Measurements from ENCODE around the gene MED28. TPM values are rescaled to one million over a fixed set of nuclear protein-coding genes. Genes with fewer than 3 reads are reported as not detected.
"Not testable (repeated sequence)": the region's sequence is repeated elsewhere in the genome, so short reads cannot be mapped to it uniquely, and the experiment has no call there.

MED28 gene
- total RNA-seq, 1 experiment from 2014 or later: 11.8 TPM

DNA sequence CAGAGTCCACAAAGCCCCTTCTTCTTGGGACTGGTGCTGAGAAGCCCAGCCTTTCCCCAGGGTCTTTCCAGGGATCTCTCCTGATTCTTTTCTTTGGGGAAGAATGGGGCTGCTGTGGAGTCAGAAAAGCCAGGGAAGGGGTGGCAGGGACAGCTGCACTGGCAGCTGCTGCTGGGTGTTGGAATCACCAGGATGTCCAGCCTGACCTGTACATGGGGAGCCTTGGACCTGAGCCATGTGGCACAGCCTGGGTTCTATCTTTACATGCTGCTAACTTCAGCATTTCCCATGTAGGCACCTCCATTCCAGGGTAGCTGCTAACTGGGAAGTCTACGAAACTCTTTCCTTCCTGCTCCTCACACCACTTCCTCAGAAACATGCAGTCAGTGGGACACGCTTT is 36.0 kb downstream of the MED28 start:
- DNase-seq (ENCODE audit: low read depth, low spot score): no peak
- in situ Hi-C loops (cut with HindIII; ENCODE audit: low pct_unique_long_range_greater_than_20kb, low sequenced_read_pairs): no loop called here

GRCh38 chr4:17654701-17655100 is 40.3 kb downstream of the MED28 start:
- no peak for DNase-seq (ENCODE audit: low read depth, low spot score)
- in situ Hi-C loops (cut with HindIII; ENCODE audit: low pct_unique_long_range_greater_than_20kb, low sequenced_read_pairs): no loop called here

DNA sequence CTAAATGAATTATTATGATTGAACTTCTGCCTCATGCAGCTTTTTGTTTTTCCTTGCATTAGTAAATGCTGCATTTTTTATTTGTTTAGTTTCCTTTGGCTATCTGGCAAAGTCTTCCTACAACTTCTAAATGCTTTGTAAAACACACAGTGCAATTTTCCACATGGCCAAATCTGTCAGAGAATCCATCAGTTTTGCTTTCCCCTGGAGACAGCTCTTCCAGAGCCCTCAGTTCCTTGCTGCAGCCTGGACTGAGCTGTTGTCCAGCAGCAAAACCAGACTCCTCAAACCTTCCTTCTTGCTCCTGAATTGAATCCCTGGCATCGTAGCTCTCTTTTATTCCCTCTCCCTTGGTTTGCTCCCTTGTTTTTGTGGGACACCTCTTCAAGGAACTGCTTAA is 42.6 kb downstream of the MED28 start:
- no peak for DNase-seq (ENCODE audit: low read depth, low spot score)

DNA sequence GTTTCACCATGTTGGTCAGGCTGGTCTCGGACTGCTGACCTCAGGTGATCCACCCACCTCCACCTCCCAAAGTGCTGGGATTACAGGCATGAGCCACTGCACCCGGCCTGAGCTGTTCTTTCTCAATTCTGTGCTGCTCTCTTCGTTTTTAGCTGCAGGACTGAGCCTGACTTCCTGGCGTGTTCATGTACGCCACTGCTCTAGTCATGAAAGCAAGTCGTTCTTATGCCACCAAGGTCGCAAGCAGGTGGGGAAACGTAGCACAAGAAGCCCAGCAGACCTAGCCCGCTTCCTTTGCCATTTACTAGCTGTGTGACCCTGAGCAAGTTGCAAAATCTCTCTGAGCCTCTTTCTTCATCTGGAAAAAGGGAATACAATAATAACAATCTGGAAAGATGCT is 43.4 kb downstream of the MED28 start:
- DNase-seq (ENCODE audit: low read depth, low spot score): no peak
- in situ Hi-C loops (cut with HindIII; ENCODE audit: low pct_unique_long_range_greater_than_20kb, low sequenced_read_pairs): no loop called here

More for the DNA sequence above, 42.6 kb downstream of the MED28 start:
- in situ Hi-C loops (cut with HindIII; ENCODE audit: low pct_unique_long_range_greater_than_20kb, low sequenced_read_pairs): no loop called here

DNA sequence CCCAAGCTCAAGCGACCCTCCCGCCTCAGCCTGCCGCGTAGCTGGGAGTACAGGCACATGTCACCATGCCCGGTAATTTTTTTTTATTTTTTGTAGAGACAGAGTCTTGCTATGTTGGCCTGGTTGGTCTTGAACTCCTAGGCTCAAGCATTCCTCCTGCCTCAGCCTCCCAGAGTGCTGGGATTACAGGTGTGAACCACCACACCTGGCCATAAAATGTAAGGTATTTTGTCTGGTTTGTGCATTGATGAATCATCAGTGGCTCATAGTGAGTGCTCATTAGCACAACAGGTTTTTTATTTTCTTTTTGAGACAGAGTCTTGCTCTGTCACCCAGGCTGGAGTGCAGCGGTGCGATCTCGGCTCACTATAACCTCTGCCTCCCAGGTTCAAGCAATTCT is 44.8 kb downstream of the MED28 start:
- DNase-seq (ENCODE audit: low read depth, low spot score); in situ Hi-C loops (cut with HindIII; ENCODE audit: low pct_unique_long_range_greater_than_20kb, low sequenced_read_pairs): not testable (repeated sequence)

GRCh38 chr4:17662694-17663093 is 48.3 kb downstream of the MED28 start:
- in situ Hi-C loops (cut with HindIII; ENCODE audit: low pct_unique_long_range_greater_than_20kb, low sequenced_read_pairs): no loop called here

DNA sequence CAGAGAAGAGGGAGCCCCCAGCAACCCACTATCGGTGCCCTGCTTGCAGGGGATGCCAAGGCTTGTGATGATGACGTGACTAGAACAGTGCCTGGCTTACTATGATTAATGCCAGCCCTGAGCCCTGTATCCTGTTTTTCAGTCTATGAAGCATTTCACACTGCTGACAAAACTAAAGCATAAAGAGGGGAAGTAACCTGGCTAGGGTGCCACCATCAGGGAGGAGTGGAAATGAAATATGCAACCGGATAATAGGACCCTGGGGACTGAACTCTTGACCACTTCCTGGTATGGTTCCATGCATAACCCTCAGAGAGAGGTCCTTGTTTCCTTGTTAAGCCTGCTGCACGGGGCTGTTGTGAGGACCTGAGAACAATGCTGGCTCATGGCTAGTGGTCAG is 50.3 kb downstream of the MED28 start:
- in situ Hi-C loops (cut with HindIII; ENCODE audit: low pct_unique_long_range_greater_than_20kb, low sequenced_read_pairs): no loop called here
- peak; percentile 81 for DNase-seq (ENCODE audit: low read depth, low spot score)

More at GRCh38 chr4:17662694-17663093, 48.3 kb downstream of the MED28 start:
- DNase-seq (ENCODE audit: low read depth, low spot score): no peak

DNA sequence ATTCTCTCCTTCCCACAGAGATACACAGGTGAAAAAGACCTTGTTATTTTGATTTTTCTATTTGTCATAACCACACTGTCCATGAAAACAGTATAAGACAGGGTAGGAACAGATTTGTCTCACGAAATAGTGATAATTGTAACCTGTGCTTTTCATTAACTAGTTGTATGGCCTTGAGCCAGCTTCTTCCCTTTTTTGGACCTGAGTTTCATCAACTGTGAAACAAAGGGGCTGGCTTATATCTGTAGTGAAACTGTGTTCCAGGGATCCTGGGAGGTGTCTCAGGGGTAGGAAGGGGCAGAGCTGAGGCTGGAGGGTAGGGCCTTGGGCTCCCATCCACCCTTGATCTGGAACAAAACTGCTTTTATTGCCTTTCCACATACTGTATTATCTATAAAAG is 50.9 kb downstream of the MED28 start:
- in situ Hi-C loops (cut with HindIII; ENCODE audit: low pct_unique_long_range_greater_than_20kb, low sequenced_read_pairs): no loop called here
- DNase-seq (ENCODE audit: low read depth, low spot score): no peak

DNA sequence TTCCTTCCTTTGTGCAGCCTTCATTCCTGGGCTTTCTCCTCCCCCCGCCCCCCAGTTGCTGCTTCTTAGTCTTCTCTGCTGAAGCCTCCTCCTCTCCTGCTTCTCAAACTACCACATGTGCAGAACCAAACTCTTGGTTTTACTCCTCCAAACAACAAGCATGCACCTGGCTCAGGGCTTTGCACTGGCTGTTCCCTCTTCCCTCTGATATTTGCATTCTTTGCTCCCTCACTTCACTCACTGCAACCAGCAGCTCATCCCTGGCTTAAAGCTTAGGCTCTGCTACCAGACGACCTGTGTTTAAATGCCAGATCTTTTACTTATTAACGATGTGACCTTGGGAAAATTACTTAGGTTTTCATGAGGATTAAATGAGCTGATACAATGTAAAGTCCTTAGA is 51.4 kb downstream of the MED28 start:
- DNase-seq (ENCODE audit: low read depth, low spot score): no peak
- in situ Hi-C loops (cut with HindIII; ENCODE audit: low pct_unique_long_range_greater_than_20kb, low sequenced_read_pairs): no loop called here

- in situ Hi-C loops (cut with HindIII; ENCODE audit: low pct_unique_long_range_greater_than_20kb, low sequenced_read_pairs): no loop called here
- DNase-seq (ENCODE audit: low read depth, low spot score): no peak
Observed at GRCh38 chr4:17667253-17667652, 52.8 kb downstream of the MED28 start.

GRCh38 chr4:17667653-17668201 is 53.3 kb downstream of the MED28 start:
- no peak for DNase-seq (ENCODE audit: low read depth, low spot score)
- in situ Hi-C loops (cut with HindIII; ENCODE audit: low pct_unique_long_range_greater_than_20kb, low sequenced_read_pairs): no loop called here

- no peak for DNase-seq (ENCODE audit: low read depth, low spot score)
- in situ Hi-C loops (cut with HindIII; ENCODE audit: low pct_unique_long_range_greater_than_20kb, low sequenced_read_pairs): no loop called here
Observed at GRCh38 chr4:17670423-17670822, 56.0 kb downstream of the MED28 start.

DNA sequence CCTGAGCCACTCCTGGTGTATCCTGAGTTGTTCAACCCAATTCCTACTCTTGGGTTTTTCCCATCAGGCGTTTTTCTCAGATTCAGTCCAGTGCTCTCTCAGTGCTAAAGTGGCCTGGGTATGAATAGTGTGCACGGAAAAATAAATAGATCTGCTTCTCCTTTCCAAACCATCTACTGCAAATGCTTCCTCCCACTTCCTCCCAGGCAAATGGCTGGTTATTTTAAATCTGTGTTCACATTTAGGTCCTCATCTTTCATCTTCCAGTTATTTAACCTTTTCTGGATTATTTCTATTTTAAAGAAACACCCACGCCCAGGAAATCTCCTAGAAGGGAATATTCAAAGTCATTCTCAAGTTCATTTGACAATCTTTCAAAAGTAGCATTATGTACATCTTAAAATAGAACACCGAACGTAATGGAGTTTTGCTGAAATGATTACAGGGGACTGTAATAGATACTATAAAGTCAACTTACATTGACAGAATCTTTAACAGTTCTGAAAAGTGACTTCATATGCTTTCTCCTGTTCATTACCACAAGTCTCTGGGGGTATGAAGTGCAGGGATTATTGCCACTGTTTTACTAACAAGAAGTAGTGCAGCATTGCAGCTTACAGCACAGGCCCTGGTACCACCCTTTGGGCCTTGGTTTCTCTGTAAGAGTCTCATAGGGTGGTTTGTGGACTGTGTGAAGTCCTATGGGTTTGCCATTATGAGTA is 66.3 kb downstream of the MED28 start:
- DNase-seq (ENCODE audit: low read depth, low spot score): no peak
- in situ Hi-C loops (cut with HindIII; ENCODE audit: low pct_unique_long_range_greater_than_20kb, low sequenced_read_pairs): no loop called here

- in situ Hi-C loops (cut with HindIII; ENCODE audit: low pct_unique_long_range_greater_than_20kb, low sequenced_read_pairs): no loop called here
- no peak for DNase-seq (ENCODE audit: low read depth, low spot score)
Observed at GRCh38 chr4:17681281-17682221, 67.1 kb downstream of the MED28 start.

- no peak for DNase-seq (ENCODE audit: low read depth, low spot score)
- in situ Hi-C loops (cut with HindIII; ENCODE audit: low pct_unique_long_range_greater_than_20kb, low sequenced_read_pairs): no loop called here
Observed at GRCh38 chr4:17682222-17682566, 67.8 kb downstream of the MED28 start.

Data from SK-MEL-5 (cell line).